D721Med (cell line): ENCODE results near the gene IFT52.

Source experiments
- DNase-seq: peaks from one replicate; pipeline ENCODE4 v3.0.0; 2011; ENCODE audit warnings: low spot score; ENCODE audit not compliant: insufficient read length
- FAIRE-seq: peaks from 2 replicates; lab custom pipeline; 2011; peaks lifted over from hg19 to GRCh38; lab: Jason Lieb, UNC
- TF ChIP-seq, protein P1 (sequence below): IDR thresholded peaks from 2 replicates; pipeline ENCODE4 v1.5.1; 2012; ENCODE audit warnings: mild to moderate bottlenecking, control low read depth; ENCODE audit not compliant: insufficient read depth; ENCODE audit errors: missing control alignments

The IFT52 gene

DNA sequence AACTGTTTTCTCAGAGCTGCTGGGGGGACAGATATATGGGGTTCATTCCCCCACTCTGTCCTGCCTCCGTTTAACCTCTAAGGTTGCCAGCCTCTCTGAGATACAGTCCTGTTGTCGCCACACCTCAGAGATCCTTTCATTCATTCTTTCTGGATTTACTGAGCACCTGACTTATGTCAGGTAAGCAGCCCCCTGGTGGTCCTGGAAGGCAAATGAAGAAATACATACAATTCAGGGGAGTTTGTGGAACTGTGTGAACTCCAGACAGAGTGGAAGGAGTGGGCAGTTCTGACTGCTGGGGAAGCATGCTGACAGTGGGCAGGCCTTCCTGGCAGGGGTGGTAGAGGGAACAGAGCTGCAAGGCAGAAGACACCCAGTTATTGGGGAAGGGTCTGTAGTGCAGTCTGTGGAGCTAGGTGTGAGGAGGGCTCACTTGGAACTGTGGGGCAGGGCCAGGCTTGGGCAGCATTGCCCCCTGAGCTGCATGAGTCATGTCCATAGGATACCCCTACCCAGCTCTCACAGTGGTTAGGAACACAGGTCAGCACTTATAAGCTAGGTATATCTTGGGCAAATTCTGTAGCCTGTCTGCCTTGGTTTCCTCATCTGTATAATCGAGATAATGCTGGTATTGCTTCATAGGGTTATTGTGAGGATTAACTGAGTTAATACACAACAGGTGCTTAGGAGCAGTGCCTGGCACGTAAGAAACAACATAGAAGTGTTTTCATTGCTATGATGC, 44.7 kb upstream of the IFT52 start:
- no peak for FAIRE-seq
- TF ChIP-seq, protein P1, sequence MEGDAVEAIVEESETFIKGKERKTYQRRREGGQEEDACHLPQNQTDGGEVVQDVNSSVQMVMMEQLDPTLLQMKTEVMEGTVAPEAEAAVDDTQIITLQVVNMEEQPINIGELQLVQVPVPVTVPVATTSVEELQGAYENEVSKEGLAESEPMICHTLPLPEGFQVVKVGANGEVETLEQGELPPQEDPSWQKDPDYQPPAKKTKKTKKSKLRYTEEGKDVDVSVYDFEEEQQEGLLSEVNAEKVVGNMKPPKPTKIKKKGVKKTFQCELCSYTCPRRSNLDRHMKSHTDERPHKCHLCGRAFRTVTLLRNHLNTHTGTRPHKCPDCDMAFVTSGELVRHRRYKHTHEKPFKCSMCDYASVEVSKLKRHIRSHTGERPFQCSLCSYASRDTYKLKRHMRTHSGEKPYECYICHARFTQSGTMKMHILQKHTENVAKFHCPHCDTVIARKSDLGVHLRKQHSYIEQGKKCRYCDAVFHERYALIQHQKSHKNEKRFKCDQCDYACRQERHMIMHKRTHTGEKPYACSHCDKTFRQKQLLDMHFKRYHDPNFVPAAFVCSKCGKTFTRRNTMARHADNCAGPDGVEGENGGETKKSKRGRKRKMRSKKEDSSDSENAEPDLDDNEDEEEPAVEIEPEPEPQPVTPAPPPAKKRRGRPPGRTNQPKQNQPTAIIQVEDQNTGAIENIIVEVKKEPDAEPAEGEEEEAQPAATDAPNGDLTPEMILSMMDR, result no peak
- DNase-seq, result no peak

- FAIRE-seq, result no peak
Observed at GRCh38 chr20:43548273-43548880, 42.4 kb upstream of the IFT52 start.

GRCh38 chr20:43549416-43550065, 41.2 kb upstream of the IFT52 start:
- no peak for FAIRE-seq
- no peak for DNase-seq
- TF ChIP-seq, protein P1, result no peak

More at GRCh38 chr20:43548273-43548880, 42.4 kb upstream of the IFT52 start:
- TF ChIP-seq, protein P1, result no peak
- DNase-seq, result no peak

- FAIRE-seq, result no peak
- TF ChIP-seq, protein P1, result no peak
- DNase-seq, result no peak
Observed at GRCh38 chr20:43550456-43550855, 40.3 kb upstream of the IFT52 start.

DNA sequence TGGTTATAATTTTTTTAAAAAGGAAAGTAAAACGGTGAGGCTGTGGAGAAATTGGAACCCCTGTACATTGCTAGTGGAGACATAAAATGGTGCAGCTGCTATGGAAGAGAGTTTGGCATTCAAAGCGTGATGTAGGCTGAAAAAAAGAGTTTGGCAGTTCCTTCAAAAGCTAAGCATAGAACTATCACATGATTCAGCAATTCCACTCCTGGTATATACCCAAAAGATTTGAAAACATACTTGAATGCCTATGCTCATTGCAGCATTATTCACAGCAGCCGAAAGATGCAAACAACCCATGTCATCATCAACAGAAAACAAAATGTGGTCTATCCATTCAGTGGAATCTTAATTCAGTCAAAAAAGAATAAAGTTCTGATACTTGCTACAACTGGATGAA, 36.4 kb upstream of the IFT52 start:
- TF ChIP-seq, protein P1, result no peak
- FAIRE-seq (no peak), DNase-seq (no peak)

DNA sequence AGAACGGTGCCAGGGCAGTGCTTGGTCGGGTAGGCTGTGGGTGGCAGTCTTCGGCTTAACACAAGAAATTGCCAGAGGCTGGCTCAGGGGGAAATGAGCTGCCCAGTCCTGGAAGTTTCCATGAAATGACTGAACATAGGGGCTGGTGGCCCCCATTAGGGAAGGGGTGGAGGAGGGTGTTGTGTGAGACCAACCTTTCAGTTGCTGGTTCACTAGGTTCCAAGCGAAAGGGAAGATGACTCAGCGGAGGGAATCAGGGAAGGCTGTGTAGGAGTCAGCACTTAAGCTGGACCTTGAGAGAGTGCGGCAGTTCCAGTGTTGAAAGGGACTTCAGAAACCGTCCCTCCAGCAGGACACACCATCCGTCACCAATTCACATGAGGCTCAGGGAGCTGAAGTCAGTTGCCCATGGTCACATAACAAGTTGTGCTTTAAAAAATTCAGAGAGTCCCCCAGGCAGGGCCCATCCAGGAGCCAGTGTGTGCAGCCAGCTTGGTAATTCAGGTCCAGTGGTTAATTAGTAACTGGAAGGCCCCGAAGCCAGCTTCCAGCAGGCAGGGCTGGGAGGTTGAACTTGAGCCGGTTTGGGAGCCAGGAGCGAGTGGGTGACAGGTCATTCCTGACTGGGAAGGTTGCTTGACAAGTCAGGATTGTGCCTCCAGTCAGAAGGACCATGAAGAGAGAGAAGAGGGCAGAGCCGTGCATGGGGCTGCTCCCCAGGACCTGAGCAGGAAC, 32.2 kb upstream of the IFT52 start, which contains the start of gene SGK2:
SGK2 (plus strand) TSS at position 616 of the 735 bp plus-strand sequence. CDS start 7,469 bp downstream, outside the sequence.
- DNase-seq, result no peak
- no peak for FAIRE-seq

More for the DNA sequence above, 32.2 kb upstream of the IFT52 start, which contains the start of gene SGK2:
- TF ChIP-seq, protein P1, result no peak
